HG03135 (cell line): ENCODE measurements around the gene HACL1.

Experiments
- ATAC-seq: cut with Tn5 transposase; IDR thresholded peaks from one replicate; pipeline ENCODE4 v1.9.1; 2021; ENCODE audit warnings: mild to moderate bottlenecking, moderate library complexity; ENCODE audit not compliant: unreplicated experiment

The HACL1 gene

GRCh38 chr3:15531346-15531745 is 70.0 kb downstream of the HACL1 start:
- ATAC-seq = no peak

- ATAC-seq = no peak
Observed at GRCh38 chr3:15528854-15529537, 72.4 kb downstream of the HACL1 start.

- no peak for ATAC-seq
Observed at GRCh38 chr3:15527031-15527459, 74.3 kb downstream of the HACL1 start.

- no peak for ATAC-seq
Observed at GRCh38 chr3:15525790-15526189, 75.6 kb downstream of the HACL1 start.

- ATAC-seq = no peak
Observed at GRCh38 chr3:15523660-15524417, 77.5 kb downstream of the HACL1 start.

- no peak for ATAC-seq
Observed at GRCh38 chr3:15522016-15522415, 79.4 kb downstream of the HACL1 start.

- no peak for ATAC-seq
Observed at GRCh38 chr3:15521573-15521965, 79.8 kb downstream of the HACL1 start, which contains the start of gene COLQ. COLQ (minus strand) TSS chr3:15521706; CDS start chr3:15521625, 81 bp downstream.

- ATAC-seq = no peak
Observed at GRCh38 chr3:15520804-15521572, 80.4 kb downstream of the HACL1 start.

GRCh38 chr3:15520185-15520584 is 81.2 kb downstream of the HACL1 start:
- no peak for ATAC-seq

- ATAC-seq = no peak
Observed at GRCh38 chr3:15519096-15519495, 82.3 kb downstream of the HACL1 start.

GRCh38 chr3:15514663-15515340 is 86.6 kb downstream of the HACL1 start:
- no peak for ATAC-seq

GRCh38 chr3:15513810-15514662 is 87.3 kb downstream of the HACL1 start:
- no peak for ATAC-seq

GRCh38 chr3:15513116-15513515 is 88.3 kb downstream of the HACL1 start:
- no peak for ATAC-seq

- ATAC-seq = no peak
Observed at GRCh38 chr3:15512166-15512565, 89.2 kb downstream of the HACL1 start.

- ATAC-seq = no peak
Observed at GRCh38 chr3:15511156-15511555, 90.2 kb downstream of the HACL1 start.
